HG03575 (cell line): ENCODE data around the gene TBCK.
A peak's percentile ranks its signal among the peaks of the same experiment; 100 is the strongest.

Source experiments
- ATAC-seq: cut with Tn5 transposase; IDR thresholded peaks from one replicate; pipeline ENCODE4 v1.9.1; 2021; ENCODE audit not compliant: unreplicated experiment, insufficient number of reproducible peaks, low FRiP score; ENCODE audit errors: extremely low read depth

Gene TBCK

DNA sequence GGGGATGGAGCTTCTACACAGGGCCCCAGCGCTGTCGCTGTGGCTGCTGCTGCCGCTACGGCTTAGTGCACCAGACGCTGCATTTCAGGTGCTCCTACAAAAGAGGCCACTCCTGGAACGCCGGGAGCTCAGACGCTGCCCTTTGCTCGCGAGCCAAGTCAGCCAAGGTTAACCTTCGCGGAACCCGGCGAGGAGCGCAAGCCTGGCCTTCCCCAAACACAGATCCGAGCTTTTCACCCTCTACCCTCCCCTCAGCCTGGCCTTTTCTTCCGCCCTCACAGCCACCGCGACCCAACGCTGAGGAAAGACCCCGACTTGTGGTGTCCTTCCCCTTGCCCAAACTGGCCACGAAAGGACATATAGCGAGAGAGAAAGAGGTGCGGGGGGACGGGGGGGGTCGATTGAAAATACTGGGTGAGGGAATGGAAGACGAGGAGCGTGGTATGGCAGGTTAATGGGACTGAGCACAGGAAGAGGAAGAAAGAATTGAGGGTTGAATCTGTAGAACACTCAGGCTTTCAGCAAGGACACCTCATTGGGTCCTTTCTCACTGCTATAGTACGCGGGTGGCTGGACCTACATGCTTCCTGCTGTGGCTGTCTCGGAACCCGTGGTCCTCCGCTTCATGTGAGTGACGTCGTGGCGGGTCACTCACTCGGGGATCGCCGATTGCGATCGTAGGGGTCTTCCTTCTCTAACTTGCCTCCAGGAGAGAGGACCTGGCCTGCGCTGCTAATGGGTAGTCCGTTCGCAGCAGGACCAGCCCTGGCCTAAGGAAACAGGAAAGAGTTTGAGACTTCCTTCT is at the start of gene TBCK, which contains the start of gene AIMP1:
TBCK (minus strand) TSS at position 242 of the 805 bp plus-strand sequence. CDS start 7,249 bp downstream, outside the sequence.
AIMP1 (plus strand) TSS at position 583 of the 805 bp plus-strand sequence. CDS start 8,460 bp downstream, outside the sequence.
- peak; percentile 74 for ATAC-seq

DNA sequence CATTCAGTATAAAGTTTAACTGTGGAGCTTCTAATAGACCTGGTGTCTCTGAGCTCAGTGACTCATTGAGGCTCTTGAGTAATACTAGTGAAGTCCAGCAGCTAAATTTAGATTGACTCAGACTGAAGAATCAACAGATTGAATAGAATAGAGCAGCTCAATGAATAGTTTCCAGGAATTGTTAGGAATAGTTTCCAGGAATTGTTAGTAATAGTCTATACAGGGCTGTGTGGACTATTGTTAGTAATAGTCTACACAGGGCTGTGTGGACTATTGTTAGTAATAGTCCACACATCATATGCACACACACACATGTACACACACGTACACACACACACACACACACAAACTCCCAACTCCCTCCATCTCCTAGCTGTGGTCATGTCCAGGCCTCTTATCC is 49.6 kb upstream of the TBCK start:
- ATAC-seq, result no peak

DNA sequence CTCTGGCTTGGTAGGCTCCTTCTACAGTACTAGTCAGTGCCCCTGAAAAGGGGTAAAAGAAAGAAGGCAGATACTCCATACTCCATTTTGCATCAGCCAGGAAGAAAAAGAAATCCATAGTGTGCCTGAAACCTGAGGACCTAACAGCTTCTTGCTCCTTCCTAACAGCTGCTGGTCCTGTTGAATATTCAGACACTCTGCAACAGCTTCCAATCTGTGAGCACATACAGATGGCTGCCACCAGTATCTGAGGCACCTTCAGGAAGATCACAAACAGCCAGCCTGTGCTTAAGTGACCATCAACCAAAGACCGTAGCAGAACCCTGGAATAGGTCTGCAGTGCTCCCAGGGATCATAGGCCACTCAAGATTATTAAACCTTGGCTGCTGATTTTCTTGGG is 48.3 kb upstream of the TBCK start:
- ATAC-seq, result no peak

DNA sequence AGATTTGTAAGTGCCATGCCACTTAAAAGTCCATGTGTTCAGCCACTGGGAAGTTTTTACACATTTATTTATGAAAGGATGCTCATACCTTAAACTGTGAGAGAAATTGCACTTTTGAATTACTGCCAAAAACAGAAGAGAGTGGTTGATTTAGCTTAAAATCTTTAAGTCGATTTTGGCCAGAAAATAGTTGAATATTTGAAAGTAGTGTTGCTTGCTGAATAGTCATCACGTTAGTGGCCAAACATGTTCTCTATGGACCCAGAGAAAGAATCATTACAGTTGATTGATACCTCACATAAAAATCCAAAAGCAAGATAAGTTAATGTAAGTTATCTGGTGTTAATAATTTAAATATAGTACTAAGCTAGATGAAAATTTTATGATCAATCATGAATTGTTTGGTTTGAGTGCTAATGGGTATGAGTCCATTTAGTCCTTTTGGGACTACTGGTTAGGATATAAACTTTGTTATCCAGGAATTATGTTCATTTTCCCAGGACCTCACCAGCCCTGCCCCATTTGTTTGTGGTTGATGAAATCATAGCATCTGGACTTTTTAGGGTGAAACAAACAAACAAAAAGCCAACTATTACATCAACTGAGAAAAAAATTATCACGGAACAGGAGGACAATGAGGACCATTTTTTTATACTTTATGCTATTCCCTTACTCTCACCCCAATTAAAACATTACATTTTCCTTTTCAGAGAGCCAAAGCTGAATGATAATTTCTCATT is 46.2 kb upstream of the TBCK start:
- ATAC-seq, result no peak

DNA sequence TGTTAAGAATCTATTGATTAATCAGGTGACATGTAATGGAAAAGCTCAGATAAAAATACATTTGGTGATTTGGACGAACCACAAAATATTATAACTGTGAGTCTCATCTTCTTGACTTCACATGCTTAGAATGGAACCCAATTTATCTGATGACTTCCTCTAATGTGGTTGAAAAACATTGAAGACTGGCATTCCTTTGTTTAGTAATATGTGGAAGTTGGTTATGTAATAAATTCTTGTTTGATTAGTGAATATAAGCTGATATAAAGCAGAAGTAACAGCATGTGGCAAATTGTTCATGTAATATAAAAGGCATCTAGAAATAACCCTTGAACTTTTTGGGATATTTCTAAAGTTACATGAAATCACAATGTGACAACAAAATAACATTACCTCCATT is 42.9 kb upstream of the TBCK start:
- ATAC-seq, result no peak

GRCh38 chr4:106355193-106355592 is 39.2 kb upstream of the TBCK start:
- ATAC-seq, result no peak

- no peak for ATAC-seq
Measured at GRCh38 chr4:106353786-106354185, 37.8 kb upstream of the TBCK start.

DNA sequence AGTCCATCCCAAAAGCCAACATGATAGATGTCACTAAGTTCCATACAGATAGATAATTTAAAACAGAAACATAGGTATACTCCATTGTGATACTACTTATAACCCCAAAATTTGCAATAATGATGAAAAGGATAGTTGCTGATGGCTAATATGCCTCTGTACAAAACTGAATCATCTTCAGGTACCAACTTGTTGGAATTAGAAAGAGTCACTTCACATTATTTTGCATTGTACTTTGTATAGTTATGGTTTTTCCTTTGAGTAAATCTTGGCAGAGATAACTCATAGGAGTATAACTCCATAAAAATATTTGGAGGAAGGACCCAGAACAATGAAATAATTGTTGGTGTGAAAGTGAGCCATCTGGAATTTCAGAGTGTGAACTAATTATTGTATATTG is 35.0 kb upstream of the TBCK start:
- no peak for ATAC-seq

- no peak for ATAC-seq
Measured at GRCh38 chr4:106347167-106347566, 31.2 kb upstream of the TBCK start.

DNA sequence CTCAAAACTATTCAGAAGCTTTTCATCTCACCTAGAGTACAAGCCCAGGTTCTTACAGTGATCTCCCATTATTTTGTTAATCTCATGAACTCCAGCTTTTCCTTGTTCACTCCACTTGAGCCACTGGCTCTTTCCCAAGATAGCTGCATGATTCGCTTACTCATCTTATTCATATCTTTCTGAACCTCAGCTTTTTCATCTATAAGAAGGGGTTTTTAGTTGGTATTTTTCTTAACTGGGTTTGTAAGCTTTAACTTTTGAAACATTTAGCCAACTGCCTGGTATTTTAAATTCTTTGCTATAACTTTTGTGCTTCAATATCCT is 28.6 kb upstream of the TBCK start:
- no peak for ATAC-seq

GRCh38 chr4:106343865-106344646 is 28.0 kb upstream of the TBCK start:
- ATAC-seq, result no peak

DNA sequence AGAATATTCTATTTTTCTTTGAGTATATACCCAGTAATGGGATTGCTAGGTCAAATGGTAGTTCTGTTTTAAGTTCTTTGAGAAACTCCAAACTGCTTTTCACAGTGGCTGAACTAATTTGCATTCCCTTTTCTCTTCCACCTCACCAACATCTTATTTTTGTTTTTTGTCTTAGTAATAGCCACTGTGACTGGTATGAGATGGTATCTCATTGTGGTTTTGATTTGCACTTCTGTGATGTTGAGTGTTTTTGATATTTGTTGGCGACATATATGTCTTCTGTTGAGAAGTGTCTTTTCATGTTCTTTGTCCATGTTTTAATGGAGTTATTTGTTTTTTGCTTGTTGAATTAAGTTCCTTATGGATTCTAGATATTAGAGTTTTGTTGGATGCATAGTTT is 24.8 kb upstream of the TBCK start:
- no peak for ATAC-seq

- ATAC-seq, result no peak
Measured at GRCh38 chr4:106339431-106339830, 23.4 kb upstream of the TBCK start.

GRCh38 chr4:106338671-106339070 is 22.7 kb upstream of the TBCK start:
- ATAC-seq, result no peak

GRCh38 chr4:106337916-106338315 is 21.9 kb upstream of the TBCK start:
- no peak for ATAC-seq

DNA sequence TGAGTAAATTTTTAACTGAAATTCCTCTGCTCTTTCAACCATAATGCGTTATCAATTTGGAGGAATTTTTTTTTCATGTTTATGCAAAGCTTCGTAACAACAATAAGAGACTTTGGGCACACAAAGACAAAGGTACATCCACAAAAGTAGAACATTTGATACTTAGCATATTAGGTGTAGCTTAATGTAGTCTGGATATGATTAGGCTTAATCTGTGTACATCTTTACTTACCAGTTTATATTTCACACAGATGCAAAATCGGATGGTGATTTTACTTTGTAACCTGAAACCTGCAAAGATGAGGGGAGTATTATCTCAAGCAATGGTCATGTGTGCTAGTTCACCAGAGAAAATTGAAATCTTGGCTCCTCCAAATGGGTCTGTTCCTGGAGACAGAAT is 20.6 kb upstream of the TBCK start:
- ATAC-seq, result no peak

DNA sequence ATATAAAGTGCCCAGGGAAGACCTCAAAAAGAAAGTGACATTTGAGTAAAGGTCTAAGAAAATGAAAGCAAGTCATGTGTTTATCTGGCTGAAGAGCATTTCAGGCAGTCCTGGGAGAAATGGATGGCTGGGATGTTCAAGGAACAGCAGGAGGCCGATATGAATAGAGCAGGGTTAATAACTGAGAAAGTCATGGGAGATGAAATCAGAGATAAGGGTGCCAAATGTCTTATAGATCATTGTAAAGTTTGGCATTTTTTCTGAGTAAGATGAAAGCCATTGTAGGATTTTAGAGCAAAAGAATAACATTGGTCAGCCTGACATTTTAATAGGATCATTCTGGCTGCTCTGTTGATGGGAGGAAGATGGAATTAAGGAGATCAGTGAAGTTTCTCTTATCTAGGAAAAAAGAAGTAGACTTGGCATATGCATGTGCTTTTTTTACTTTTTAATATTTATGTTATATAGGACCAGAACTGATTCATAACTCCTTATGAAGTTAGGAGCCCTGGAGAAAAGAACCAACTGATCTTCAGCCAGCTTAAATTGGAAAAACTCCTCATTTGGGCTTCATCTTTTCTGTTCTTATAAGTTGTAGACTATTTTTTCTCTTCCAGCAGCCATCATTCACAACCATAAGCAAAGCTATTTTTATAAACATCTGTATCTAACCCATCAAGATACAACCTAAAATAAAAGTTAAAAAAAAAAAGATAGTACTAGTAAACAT is 18.9 kb upstream of the TBCK start:
- no peak for ATAC-seq

- ATAC-seq, result no peak
Measured at GRCh38 chr4:106333186-106333585, 17.2 kb upstream of the TBCK start.

GRCh38 chr4:106329041-106329618 is 13.1 kb upstream of the TBCK start:
- peak; percentile 69 for ATAC-seq
